ENCODE data around the gene TPD52L2. TPM values are rescaled to one million over a fixed set of nuclear protein-coding genes. Genes with fewer than 3 reads are reported as not detected.

Gene TPD52L2
- total RNA-seq, 1 donor from 2014 or later: 78.0 TPM

GRCh38 chr20:63937596-63937995 lies 72.5 kb downstream of the TPD52L2 start:
- DNase-seq (ENCODE audit: missing footprints) (peak; percentile 1), ATAC-seq (no peak)
- intact Hi-C loops (cut with DNase I): no loop called here

DNA sequence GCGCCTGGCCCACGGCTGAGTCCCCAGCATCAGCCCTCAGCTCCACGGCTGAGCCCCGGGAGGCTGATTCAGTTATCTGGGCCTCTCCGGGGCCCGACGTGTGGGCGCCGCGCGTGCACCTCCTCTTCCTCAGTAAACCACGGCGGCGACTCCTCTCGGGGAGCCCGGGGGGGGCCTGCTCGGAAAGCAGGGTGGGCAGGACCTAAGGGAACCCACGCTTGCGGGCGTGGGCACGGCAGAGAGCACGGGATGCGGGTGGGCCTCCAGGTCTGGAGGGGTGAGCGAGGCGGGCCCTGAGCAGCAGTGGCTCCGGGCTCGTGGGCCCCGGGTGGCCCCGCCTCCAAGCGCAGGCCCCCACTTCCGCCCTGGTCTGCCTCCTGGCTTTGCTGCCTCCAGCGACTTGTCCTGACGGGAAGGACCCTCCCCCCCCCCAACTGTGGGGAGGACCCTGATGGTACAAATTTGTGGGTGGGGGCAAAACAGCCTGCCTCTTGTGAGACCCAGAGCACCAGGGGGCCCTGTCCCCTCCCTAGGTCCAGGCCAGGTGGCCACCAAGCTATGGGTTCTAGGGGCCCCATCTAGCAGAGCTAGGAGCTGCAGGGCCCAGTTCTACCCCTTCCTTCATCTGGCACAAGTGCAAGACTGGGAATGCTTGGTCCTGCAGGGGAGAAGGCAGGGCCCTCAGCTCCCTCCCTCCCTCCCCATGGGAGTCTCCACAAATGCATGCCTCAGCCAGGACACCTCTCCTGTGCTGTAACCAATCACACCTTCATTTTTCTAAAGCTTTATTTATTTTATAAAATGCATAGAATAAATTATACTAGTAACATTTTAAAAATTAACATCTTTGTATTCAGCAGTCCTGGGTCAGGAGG lies 74.2 kb downstream of the TPD52L2 start:
- intact Hi-C loops (cut with DNase I): no loop called here
- DNase-seq (ENCODE audit: missing footprints) (peak; percentile 68), ATAC-seq (no peak)

- DNase-seq (ENCODE audit: missing footprints): peak; percentile 50
- intact Hi-C loops (cut with DNase I): no loop called here
These were observed 75.0 kb downstream of the TPD52L2 start for GRCh38 chr20:63940071-63940471.

DNA sequence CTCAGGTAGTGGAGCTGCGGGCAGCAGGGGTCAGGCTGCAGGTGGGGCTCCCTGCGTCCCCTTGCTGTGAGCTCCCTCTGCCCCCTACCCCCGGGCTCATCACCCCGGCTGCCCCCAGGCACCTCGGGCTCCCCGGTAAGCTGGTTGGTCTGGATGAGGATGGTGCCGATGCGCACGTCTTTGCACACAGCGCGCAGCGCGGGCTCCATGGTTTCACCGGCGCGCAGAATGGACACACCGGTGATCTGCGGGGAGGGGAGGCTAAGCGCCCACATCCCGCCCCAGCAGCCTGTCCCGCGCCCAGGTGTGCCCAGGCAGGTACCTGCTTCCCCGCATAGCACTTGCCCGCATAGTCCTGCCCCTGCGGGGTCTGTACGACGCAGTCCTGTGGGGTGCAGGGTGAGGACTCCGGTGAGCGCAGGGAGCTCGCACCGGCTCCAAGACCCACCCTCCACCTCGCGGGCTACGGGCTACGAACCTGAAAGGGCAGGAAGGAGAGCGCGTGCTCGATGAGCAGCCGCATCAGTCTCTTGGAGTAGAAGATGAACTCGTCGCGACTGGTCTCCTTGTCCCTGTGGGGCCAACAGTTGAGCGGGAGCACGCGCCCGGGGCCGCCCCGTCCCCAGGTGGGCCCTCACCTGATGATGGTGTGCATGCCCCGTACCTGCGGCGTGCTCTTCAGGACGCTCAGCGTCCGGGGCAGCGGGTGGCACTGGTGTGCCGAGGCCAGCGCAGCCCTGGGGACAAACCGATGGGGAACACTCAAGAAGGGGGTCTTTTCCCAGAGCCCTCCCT lies 75.6 kb downstream of the TPD52L2 start:
- ATAC-seq (no peak), DNase-seq (ENCODE audit: missing footprints) (peak; percentile 65)
- intact Hi-C loops (cut with DNase I): no loop called here

More at GRCh38 chr20:63940071-63940471, 75.0 kb downstream of the TPD52L2 start:
- ATAC-seq: no peak

Small RNA genes lying within 50 kb of the gene (microRNA-seq; reads per million reads assigned to microRNA genes)
- gene MIR1914 (not detected), gene MIR941-1 (not detected), gene MIR941-2 (not detected), gene MIR941-3 (not detected), gene MIR941-4 (not detected), gene MIR941-5 (not detected)

Other genes with a start within 250 kb of the TPD52L2 start
- gene GMEB2, start 238.2 kb upstream of the TPD52L2 start, total RNA-seq: 6.1 TPM
- gene STMN3, start 211.8 kb upstream of the TPD52L2 start, total RNA-seq: 7.1 TPM
- 9.0 TPM for gene RTEL1, start 207.0 kb upstream of the TPD52L2 start, total RNA-seq
- gene TNFRSF6B, start 168.6 kb upstream of the TPD52L2 start, total RNA-seq: 1.0 TPM
- gene ARFRP1, start 157.3 kb upstream of the TPD52L2 start, total RNA-seq: 34.2 TPM
- gene ZGPAT, start 157.2 kb upstream of the TPD52L2 start, total RNA-seq: 15.1 TPM
- gene LIME1, start 128.6 kb upstream of the TPD52L2 start, total RNA-seq: 1.6 TPM
- 97.4 TPM for gene SLC2A4RG, start 125.5 kb upstream of the TPD52L2 start, total RNA-seq
- 13.8 TPM for gene ZBTB46, start 34.0 kb upstream of the TPD52L2 start, total RNA-seq
- gene ABHD16B, start 3.8 kb upstream of the TPD52L2 start, total RNA-seq: not detected
- gene DNAJC5, start 29.9 kb downstream of the TPD52L2 start, total RNA-seq: 41.4 TPM
- gene UCKL1, start 91.1 kb downstream of the TPD52L2 start, total RNA-seq: 52.0 TPM
- gene ZNF512B, start 104.7 kb downstream of the TPD52L2 start, total RNA-seq: 12.2 TPM
- 5.7 TPM for gene SAMD10, start 114.4 kb downstream of the TPD52L2 start, total RNA-seq
- gene PRPF6, start 115.9 kb downstream of the TPD52L2 start, total RNA-seq: 46.4 TPM
- gene C20orf204, start 170.9 kb downstream of the TPD52L2 start, total RNA-seq: 0.30 TPM
- 38.4 TPM for gene SOX18, start 184.4 kb downstream of the TPD52L2 start, total RNA-seq
- 39.0 TPM for gene TCEA2, start 197.9 kb downstream of the TPD52L2 start, total RNA-seq
- gene RGS19, start 214.2 kb downstream of the TPD52L2 start, total RNA-seq: 6.6 TPM
- 0.49 TPM for gene OPRL1, start 214.8 kb downstream of the TPD52L2 start, total RNA-seq
- not detected for gene LKAAEAR1, start 219.1 kb downstream of the TPD52L2 start, total RNA-seq
- not detected for gene NPBWR2, start 242.3 kb downstream of the TPD52L2 start, total RNA-seq